Endothelial cell of umbilical vein (primary cell): Measurements from ENCODE around the gene FBXW4. TPM values are rescaled to one million over a fixed set of nuclear protein-coding genes. Genes with fewer than 3 reads are reported as not detected.
"Not testable (repeated sequence)": the region's sequence is repeated elsewhere in the genome, so short reads cannot be mapped to it uniquely, and the experiment has no call there.

Source experiments
- BruUV-seq: library from RNA; stranded (reverse); fragments of 400-500 nt; replicated peaks from 2 replicates; lab custom pipeline; 2021; lab: Mats Ljungman, UMichigan
- CTCF ChIA-PET: fragments of 300-600, 350-600 bp; sonication (Branson Sonifier 250); formaldehyde crosslinking; loops from one replicate; lab custom pipeline; 2021; ENCODE audit warnings: antibody characterized with exemption, inconsistent platforms; lab: Charles Lee
- POLR2A ChIA-PET: fragments of 300-600, 350-600 bp; sonication (Branson Sonifier 250); formaldehyde crosslinking; loops from one replicate; lab custom pipeline; 2021; ENCODE audit warnings: antibody characterized with exemption, inconsistent platforms; lab: Charles Lee
- DNase-seq: peaks from one replicate; pipeline ENCODE4 v3.0.0-alpha.2; 2011; ENCODE audit warnings: low read depth, low spot score
- FAIRE-seq: peaks from 2 replicates; lab custom pipeline; 2011; peaks lifted over from hg19 to GRCh38; lab: Jason Lieb, UNC
- H2AFZ ChIP-seq: 2 replicates; pipeline ENCODE4 v1.6.0; 2012; ENCODE audit warnings: low read depth, low read length, control low read depth, inconsistent platforms
- H3K27ac ChIP-seq: 2 replicates; pipeline ENCODE4 v1.5.1; 2011; ENCODE audit warnings: low read depth, mild to moderate bottlenecking, control low read depth, low read length, moderate library complexity; ENCODE audit not compliant: insufficient read depth
- H3K27me3 ChIP-seq, 2 experiments: 2 replicates each; pipeline versions ENCODE4 v1.6.0 to v1.6.1; 2011; ENCODE audit warnings: low read length in 2 of 2, mixed read lengths in 1 of 2; ENCODE audit not compliant: control insufficient read depth in 2 of 2, insufficient read depth in 2 of 2
- H3K36me3 ChIP-seq, 2 experiments: 2 replicates in 1 of 2; 3 replicates in 1 of 2; pipeline ENCODE4 v1.5.1; 2011; ENCODE audit warnings: low read length in 2 of 2, mild to moderate bottlenecking in 1 of 2, moderate library complexity in 1 of 2; ENCODE audit not compliant: control insufficient read depth in 2 of 2, insufficient read depth in 2 of 2; ENCODE audit errors: extremely low read depth in 1 of 2
- H3K4me1 ChIP-seq: 3 replicates; pipeline ENCODE4 v1.5.1; 2011; ENCODE audit warnings: mild to moderate bottlenecking, low read length; ENCODE audit not compliant: control insufficient read depth, insufficient read depth; ENCODE audit errors: extremely low read depth
- H3K4me2 ChIP-seq: 2 replicates; pipeline ENCODE4 v1.6.1; 2011; ENCODE audit warnings: low read length, control low read depth, mixed read lengths; ENCODE audit not compliant: insufficient read depth
- H3K4me3 ChIP-seq, 3 experiments: fragments of 200-600 bp in 1 of 3; sonication (generic), shearing (Covaris generic) in 1 of 3; replicated peaks in 1 of 3; 2 replicates each; pipeline ENCODE4 v1.5.1; 2011 to 2016; ENCODE audit warnings: control low read depth in 3 of 3, low read length in 3 of 3, mild to moderate bottlenecking in 2 of 3, inconsistent platforms in 1 of 3, low read depth in 1 of 3, moderate library complexity in 1 of 3; ENCODE audit not compliant: insufficient read depth in 1 of 3
- H3K79me2 ChIP-seq: 2 replicates; pipeline ENCODE4 v1.6.0; 2012; ENCODE audit warnings: low read length, inconsistent platforms; ENCODE audit not compliant: control insufficient read depth, insufficient read depth
- H3K9ac ChIP-seq: replicated peaks from 2 replicates; pipeline ENCODE3; 2011; ENCODE audit warnings: low read length, control low read depth; ENCODE audit not compliant: insufficient read depth; ENCODE audit errors: extremely low read depth
- H3K9me1 ChIP-seq: replicated peaks from 3 replicates; pipeline ENCODE4 v1.6.0; 2011; ENCODE audit warnings: mild to moderate bottlenecking, low read length; ENCODE audit not compliant: control insufficient read depth, insufficient read depth; ENCODE audit errors: extremely low read depth
- H3K9me3 ChIP-seq: replicated peaks from 2 replicates; pipeline ENCODE4 v1.5.1; 2012; ENCODE audit warnings: low read length, inconsistent platforms; ENCODE audit not compliant: control insufficient read depth, insufficient read depth
- H4K20me1 ChIP-seq: replicated peaks from 2 replicates; pipeline ENCODE3; 2011; ENCODE audit warnings: mild to moderate bottlenecking, low read length; ENCODE audit not compliant: control insufficient read depth, insufficient read depth; ENCODE audit errors: extremely low read depth
- CTCF ChIP-seq, 2 donors: IDR thresholded peaks; 1 replicate in 1 of 2; 2 replicates in 1 of 2; pipeline ENCODE4 v1.5.1; 2011; ENCODE audit warnings: low read length in 2 of 2, mild to moderate bottlenecking in 2 of 2, moderate library complexity in 2 of 2, control low read depth in 1 of 2, inconsistent platforms in 1 of 2, low read depth in 1 of 2; ENCODE audit not compliant: insufficient read depth in 1 of 2; ENCODE audit errors: extremely low read depth in 1 of 2
- EZH2 ChIP-seq: IDR thresholded peaks from 2 replicates; pipeline ENCODE4 v1.6.1; 2012; ENCODE audit warnings: borderline replicate concordance, low read depth, mild to moderate bottlenecking, moderate library complexity, low read length, inconsistent platforms; ENCODE audit not compliant: severe bottlenecking
- FOS ChIP-seq: IDR thresholded peaks from 2 replicates; pipeline ENCODE4 v1.6.1; 2011; ENCODE audit warnings: mild to moderate bottlenecking, low read length, moderate library complexity, borderline replicate concordance; ENCODE audit not compliant: insufficient read depth
- GATA2 ChIP-seq: IDR thresholded peaks from 2 replicates; pipeline ENCODE4 v1.7.0; 2011; ENCODE audit warnings: low read depth, mild to moderate bottlenecking, moderate library complexity, mixed read lengths, low read length; ENCODE audit not compliant: insufficient read length, insufficient read depth
- JUN ChIP-seq: IDR thresholded peaks from 2 replicates; pipeline ENCODE4 v1.6.1; 2011; ENCODE audit warnings: borderline replicate concordance, low read depth; ENCODE audit not compliant: insufficient read length, insufficient read depth
- MAX ChIP-seq: IDR thresholded peaks from 2 replicates; pipeline ENCODE4 v1.6.1; 2011; ENCODE audit not compliant: insufficient read depth, insufficient read length
- MYC ChIP-seq: IDR thresholded peaks from one replicate; pipeline ENCODE4 v1.6.1; 2011; ENCODE audit warnings: mild to moderate bottlenecking, low read depth, low read length
- POLR2A ChIP-seq: IDR thresholded peaks from 2 replicates; pipeline ENCODE4 v1.6.1; 2012; ENCODE audit warnings: low read depth, mild to moderate bottlenecking, control low read depth, low read length
- POLR2AphosphoS5 ChIP-seq: IDR thresholded peaks from 2 replicates; pipeline ENCODE4 v1.6.1; 2012; ENCODE audit warnings: low read depth, mild to moderate bottlenecking, control low read depth, low read length, moderate library complexity; ENCODE audit not compliant: insufficient read depth
- dilution Hi-C: fragments of 300-500 bp; cut with MboI; formaldehyde crosslinking; loops from one replicate; pipeline ENCODE4 v1.15.0; 2019; ENCODE audit warnings: low sequenced_read_pairs; ENCODE audit not compliant: extremely low pct_ligation_motif_present
- intact Hi-C: fragments of 100-400 bp; cut with micrococcal nuclease; formaldehyde crosslinking; loops from one replicate; pipeline ENCODE4 v1.10.0; 2022
- polyA plus RNA-seq, 4 experiments: library from polyadenylated mRNA; depleted of rRNA in 3 of 4; stranded (reverse) in 3 of 4; unstranded in 1 of 4; fragments of >200 nt; gene quantifications; 2 replicates each; pipeline versions ENCODE4 v1.2.1 to v1.2.3, GENCODE V29; 2011 to 2012; ENCODE audit warnings: missing spikeins in 1 of 4
- total RNA-seq: library from RNA; stranded (reverse); gene quantifications from 2 replicates; pipeline ENCODE4 v1.2.3, GENCODE V29; 2021

Gene FBXW4
- total and polyA plus RNA-seq, 2 donors (not counting 3 experiments of a cell fraction or from before 2014, with no cell fraction given), result 20.8 to 21.1 TPM

- dilution Hi-C loops (no loop called here), intact Hi-C loops (no loop called here)
- Histone ChIP-seq H3K9me1 (no peaks in the 10 kb centered on the region), H3K4me2 (no peak overlapping the region), H4K20me1 (no peaks in the 10 kb centered on the region), H2AFZ (no peak overlapping the region), H3K27ac (no peak overlapping the region), H3K36me3 (peaks cover 0 to 2% of the 10 kb centered on the region in 2 experiments), H3K4me1 (no peaks in the 10 kb centered on the region), H3K9me3 (no peaks in the 10 kb centered on the region), H3K27me3 (no peaks in the 10 kb centered on the region), H3K79me2 (no peaks in the 10 kb centered on the region), H3K9ac (no peak overlapping the region), H3K4me3 (no peak overlapping the region)
- no peak for FAIRE-seq
- ChIA-PET POLR2A (no interaction called here), CTCF (interaction anchor here (1.3 kb wide), 3 partner anchors 11 to 134 kb away, joined by 3 to 4 read pairs (median 3); no protein-coding TSS in a partner anchor)
- no TSS peak for BruUV-seq
- no peak for TF ChIP-seq CTCF (IDR thresholded peaks at IDR 0.05; ENCODE audit: extremely low read depth in 1 of 2, insufficient read depth in 1 of 2, low read depth in 1 of 2, low read length in 2 of 2)
- no peak for TF ChIP-seq POLR2AphosphoS5
- TF ChIP-seq GATA2, result no peak
- TF ChIP-seq MAX, result no peak
- TF ChIP-seq MYC, result no peak
- TF ChIP-seq FOS, result no peak
- TF ChIP-seq POLR2A, result no peak
- no peak for TF ChIP-seq JUN
- no peak for TF ChIP-seq EZH2
- no peak for DNase-seq
Measured at GRCh38 chr10:101639141-101639900, 55.6 kb downstream of the FBXW4 start.

- FAIRE-seq, H3K9me3 ChIP-seq, H3K79me2 ChIP-seq, H3K9me1 ChIP-seq, POLR2A ChIA-PET, H3K27ac ChIP-seq, H3K4me2 ChIP-seq, H2AFZ ChIP-seq, BruUV-seq, dilution Hi-C loops, H3K27me3 ChIP-seq, H4K20me1 ChIP-seq, intact Hi-C loops, H3K36me3 ChIP-seq, DNase-seq, H3K4me1 ChIP-seq, H3K4me3 ChIP-seq, H3K9ac ChIP-seq: not testable (repeated sequence)
- CTCF ChIA-PET, result interaction anchor here (1.3 kb wide), 1 partner anchor 31 kb away, joined by 4 read pairs; no protein-coding TSS in a partner anchor
Measured at GRCh38 chr10:101633510-101633909, 61.5 kb downstream of the FBXW4 start.
